HUDEP-2 (cell line): ENCODE data around the gene SIGLEC14.
"Not testable (repeated sequence)": the region's sequence is repeated elsewhere in the genome, so short reads cannot be mapped to it uniquely, and the experiment has no call there.

Experiments used
- DNase-seq, 76 experiments: peaks; one replicate each; lab custom pipeline; 2025; ENCODE audit not compliant: unreplicated experiment in 76 of 76; lab: John Stamatoyannopoulos, UW

Gene SIGLEC14

GRCh38 chr19:51676566-51677083 lies 30.0 kb upstream of the SIGLEC14 start:
- DNase-seq = no peak

DNA sequence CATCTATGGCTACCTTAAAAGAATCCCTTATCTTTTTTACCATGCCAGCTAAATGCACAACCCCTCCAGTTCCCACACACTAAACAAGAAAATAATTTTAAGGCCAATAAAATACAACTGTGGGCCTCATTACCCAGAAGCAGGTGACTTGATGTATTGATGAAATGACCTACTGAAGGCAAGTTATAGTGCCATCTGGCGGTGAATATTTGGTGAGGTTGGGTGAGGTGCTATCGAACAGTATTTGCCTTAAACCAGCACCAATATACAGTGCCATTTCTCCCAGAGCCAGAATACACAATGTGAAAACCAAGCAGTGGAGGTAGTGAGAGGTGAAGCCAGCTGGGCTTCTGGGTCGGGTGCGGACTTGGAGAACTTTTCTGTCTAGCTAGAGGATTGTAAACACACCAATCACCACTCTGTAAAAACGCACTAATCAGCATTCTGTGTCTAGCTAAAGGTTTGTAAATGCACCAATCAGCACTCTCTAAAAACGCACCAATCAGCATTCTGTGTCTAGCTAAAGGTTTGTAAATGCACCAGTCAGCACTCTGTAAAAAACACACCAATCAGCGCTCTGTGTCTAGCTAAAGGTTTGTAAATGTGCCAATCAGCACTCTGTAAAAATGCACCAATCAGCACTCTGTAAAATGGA lies 29.4 kb upstream of the SIGLEC14 start:
- peak in 34 of 76 experiments; percentile 3 to 67 (median 38) for DNase-seq

GRCh38 chr19:51668216-51668615 lies 21.6 kb upstream of the SIGLEC14 start:
- DNase-seq = no peak

GRCh38 chr19:51664997-51665396 lies 18.4 kb upstream of the SIGLEC14 start:
- peak in 4 of 76 experiments; percentile 8 to 21 (median 13) for DNase-seq

DNA sequence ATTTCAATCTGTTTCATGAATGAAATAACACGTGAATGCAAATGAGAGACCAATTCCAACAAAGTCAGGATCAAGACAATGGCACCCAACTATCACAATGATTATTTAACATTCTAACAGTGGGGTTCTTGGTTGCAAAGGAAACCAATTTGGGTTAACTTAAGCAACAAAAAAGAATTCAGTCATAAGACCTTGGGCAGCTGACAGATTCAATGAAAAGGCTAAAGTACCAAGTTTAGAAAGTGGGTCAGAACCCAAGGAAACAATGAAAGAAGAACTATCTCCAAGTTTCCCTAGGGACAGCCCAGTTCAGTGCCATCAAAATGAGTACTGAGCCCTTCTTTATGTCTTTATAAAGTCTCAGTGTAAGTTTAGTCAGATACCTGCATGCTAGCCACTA lies 17.5 kb upstream of the SIGLEC14 start:
- no peak for DNase-seq

DNA sequence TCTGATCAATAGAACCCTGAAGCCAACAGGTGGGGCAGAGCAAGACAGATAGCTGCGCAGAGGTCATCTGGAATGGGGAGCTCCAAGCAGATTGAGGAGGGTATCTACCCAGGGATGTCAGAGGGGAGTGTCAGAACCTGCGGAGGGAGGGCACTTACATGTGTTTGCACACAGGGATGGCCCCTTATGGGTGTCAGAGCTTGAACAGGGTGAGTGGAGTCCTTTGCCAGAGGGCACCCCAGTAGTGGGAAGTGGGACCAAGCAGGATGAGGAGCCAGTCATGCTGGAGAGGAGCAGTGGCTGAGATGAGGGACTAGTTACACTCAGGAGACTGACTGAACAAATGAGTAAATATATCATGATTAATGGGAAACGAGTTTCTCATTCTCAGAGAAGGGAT lies 17.0 kb upstream of the SIGLEC14 start:
- DNase-seq = no peak

- peak in 74 of 76 experiments; percentile 27 to 94 (median 74) for DNase-seq
Measured at GRCh38 chr19:51660975-51661600, 14.5 kb upstream of the SIGLEC14 start.

DNA sequence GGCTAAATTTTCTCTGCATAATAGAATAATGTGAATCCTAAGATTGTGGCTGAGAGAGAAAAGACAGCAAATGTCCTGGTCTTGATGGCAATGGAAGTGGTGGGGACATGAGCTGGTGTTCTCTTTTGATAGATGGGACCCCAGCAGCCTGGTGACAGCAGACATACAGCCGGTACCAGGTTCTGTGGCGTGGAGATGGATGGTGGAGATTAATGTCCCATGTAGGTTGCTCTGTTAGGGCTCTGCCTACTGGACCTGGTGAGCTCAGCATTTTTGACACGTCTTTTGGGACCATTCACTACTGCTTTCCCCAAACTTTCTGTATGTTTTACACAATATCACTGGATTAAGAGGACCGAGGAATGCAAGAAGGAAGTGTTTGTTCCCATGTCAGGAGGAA lies 8.2 kb upstream of the SIGLEC14 start:
- peak in 32 of 76 experiments; percentile 2 to 70 (median 26) for DNase-seq

DNA sequence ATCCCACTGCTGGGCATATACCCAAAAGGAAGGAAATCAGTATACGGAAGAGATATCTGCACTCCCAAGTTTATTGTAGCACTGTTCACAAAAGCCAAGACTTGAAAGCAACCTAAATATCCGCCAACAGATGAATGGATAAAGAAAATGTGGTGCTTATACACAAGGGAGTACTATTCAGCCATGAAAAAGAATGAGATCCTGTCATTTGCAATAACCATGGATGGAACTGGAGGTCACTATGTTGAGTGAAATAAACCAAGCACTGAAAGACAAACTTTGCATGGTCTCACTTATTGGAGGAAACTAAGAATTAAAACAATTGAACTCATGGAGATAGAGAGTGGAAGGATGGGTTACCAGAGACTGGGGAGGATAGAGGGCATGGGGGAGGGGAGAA lies 6.5 kb upstream of the SIGLEC14 start:
- no peak for DNase-seq

GRCh38 chr19:51652266-51652665 lies 5.6 kb upstream of the SIGLEC14 start:
- no peak for DNase-seq

DNA sequence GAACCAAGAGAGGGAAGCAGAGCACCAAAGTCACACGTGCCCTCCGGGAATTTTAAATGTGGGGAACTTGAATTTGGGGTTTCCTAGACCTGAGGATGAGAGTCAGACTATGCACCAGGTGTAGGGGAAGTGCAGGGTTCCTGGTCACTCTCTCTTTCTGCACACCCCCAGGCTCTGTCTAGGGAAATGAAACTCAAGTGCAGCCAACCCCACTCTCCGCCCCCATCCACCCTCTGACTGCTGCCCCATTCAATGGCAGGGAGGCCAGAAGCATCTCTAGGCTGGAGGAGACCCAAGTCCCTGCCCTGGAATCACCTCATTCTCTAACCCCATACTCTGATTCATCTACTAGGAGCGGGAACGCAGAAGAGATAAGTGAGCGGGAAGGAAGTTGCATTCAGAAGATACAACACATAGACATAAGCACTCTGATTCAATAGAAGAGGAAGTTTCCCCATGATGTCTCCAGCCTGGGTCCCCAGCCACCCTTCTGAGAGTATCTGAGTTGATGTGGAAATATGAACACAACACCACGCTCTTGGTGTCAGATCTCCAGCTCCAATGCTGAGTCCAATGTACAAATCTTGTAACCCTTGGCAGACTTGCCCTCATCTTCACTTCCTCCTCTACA lies 4.7 kb upstream of the SIGLEC14 start:
- DNase-seq = no peak

DNA sequence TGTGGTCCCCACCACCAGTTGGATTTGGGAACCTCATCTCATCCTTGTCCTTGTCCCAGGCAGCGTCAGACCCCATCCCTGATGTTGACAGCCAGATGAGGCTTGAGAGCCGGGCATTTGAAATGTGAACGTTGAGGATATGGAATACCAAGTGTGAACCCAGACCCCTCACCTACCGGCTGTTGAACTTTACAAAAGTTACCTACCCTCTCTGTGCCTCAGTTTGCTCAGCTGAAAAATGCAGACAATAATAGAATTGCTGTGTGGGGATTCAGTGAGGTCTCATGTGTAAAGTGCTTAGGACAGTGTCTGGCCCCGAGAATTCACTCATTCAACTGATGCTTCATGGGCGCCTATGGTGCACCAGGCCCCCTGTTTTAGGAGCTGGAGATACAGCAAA lies 693 bp upstream of the SIGLEC14 start:
- DNase-seq = no peak

DNA sequence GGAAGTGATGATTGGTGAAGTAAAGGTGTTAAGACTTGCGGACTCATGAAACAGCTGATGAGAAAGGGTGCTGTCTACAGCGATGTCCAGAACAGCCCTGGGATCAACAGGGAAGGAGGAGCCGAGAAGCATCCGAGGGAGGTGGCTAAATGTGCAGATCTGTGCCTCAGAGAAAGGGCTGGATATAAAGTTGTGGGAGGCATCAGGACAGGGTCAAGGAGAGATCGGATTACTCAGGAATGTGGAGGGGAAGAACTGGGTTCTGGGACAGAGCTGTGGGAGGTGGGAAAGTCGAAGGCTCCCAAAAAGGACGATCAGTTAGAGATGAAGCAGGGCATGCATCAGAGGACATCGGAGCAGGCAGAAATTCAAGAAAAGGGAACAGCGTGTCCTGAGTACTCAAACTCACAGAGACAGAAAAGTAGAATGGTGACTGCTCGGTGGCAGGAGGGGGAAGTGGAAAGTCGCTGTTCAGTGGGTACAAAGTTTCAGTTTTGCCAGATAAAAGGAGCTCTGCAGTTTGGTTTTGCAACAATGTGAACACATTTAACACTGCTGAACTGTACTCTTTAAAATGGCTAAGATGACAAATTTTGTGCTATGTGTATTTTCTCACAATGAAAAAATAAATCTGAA lies 1.9 kb downstream of the SIGLEC14 start:
- DNase-seq = no peak

DNA sequence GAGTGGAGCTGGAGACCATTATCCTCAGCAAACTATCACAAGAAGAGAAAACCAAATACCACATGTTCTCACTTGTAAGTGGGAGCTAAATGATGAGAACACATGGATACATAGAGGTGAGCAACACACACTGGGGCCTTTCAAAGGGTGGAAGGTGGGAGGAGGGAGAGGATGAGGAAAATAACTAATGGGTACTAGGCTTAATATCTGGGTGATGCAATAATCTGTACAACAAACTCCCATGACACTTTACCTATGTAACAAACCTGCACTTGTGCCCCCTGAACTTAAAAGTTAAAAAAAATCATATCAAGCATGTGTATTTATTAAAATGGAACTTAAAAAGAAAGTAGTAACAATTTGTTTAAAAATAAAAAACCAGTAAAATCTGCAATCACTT lies 5.0 kb downstream of the SIGLEC14 start:
- no peak for DNase-seq

GRCh38 chr19:51640386-51640785 lies 6.2 kb downstream of the SIGLEC14 start:
- no peak for DNase-seq

DNA sequence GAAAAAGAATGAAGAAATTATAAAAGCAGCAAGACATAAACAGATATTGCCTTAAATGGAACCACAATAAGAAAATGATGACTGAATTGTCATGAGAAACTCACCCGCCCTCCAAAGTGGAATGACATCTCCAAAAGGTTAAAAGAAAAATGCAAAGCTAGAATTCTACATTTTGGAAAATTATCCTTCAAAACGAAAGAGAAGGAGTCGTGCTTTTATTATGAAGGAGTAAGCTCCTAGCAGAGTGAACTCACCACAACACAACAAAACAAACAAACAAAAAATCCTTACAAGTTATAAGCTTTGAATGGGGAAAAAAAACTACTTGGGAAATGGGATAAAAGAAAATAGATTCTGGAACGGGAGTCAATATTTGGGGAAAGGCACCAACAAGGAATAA lies 6.7 kb downstream of the SIGLEC14 start:
- no peak for DNase-seq

GRCh38 chr19:51637362-51637978 lies 9.2 kb downstream of the SIGLEC14 start:
- DNase-seq = no peak

DNA sequence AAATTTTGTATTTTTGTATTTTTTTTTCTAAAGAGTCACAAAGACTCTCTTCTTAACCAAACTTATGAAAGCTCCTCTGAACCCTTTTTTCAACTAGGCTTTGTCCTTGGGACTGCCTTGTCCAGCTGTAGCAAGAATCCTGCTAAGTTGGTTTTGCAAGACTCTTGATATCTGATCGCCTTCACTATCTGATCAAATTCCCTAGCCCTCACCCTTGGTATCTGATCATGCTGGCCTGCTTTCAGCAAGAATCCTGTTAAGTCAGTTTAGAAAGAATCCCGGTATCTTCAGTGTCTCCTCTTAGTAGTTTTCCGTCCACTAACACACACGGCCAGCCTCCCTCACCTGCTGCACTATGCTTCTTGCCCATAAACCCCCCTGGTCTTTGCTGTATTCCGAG lies 14.5 kb downstream of the SIGLEC14 start:
- DNase-seq = no peak

GRCh38 chr19:51630315-51630714 lies 16.3 kb downstream of the SIGLEC14 start, which contains the start of gene SIGLEC5:
Gene SIGLEC5 (minus strand): TSS chr19:51630401. CDS start chr19:51630335, 66 bp downstream.
- DNase-seq = not testable (repeated sequence)

GRCh38 chr19:51628153-51628939 lies 18.3 kb downstream of the SIGLEC14 start:
- DNase-seq = no peak
